IPS-20b (cell line): ENCODE results near the gene SDS.

Source experiments
- H3K27ac ChIP-seq: one replicate; pipeline ENCODE4 v1.5.1; 2013; ENCODE audit warnings: low read length
- H3K27me3 ChIP-seq: 2 replicates; pipeline ENCODE4 v1.6.1; 2013; ENCODE audit warnings: mild to moderate bottlenecking, low read length, inconsistent platforms; ENCODE audit not compliant: insufficient read depth
- H3K36me3 ChIP-seq: 2 replicates; pipeline ENCODE4 v1.6.1; 2013; ENCODE audit warnings: low read depth, mild to moderate bottlenecking, inconsistent platforms, low read length, moderate library complexity; ENCODE audit not compliant: insufficient read depth
- H3K4me1 ChIP-seq: 2 replicates; pipeline ENCODE4 v1.6.1; 2013; ENCODE audit warnings: mild to moderate bottlenecking, control low read depth, inconsistent platforms, low read length, moderate library complexity; ENCODE audit not compliant: insufficient read depth
- H3K4me3 ChIP-seq: 2 replicates; pipeline ENCODE4 v1.5.1; 2013; ENCODE audit warnings: mild to moderate bottlenecking, low read length, inconsistent platforms
- H3K9ac ChIP-seq: 2 replicates; pipeline ENCODE4 v1.6.1; 2013; ENCODE audit warnings: low read depth, mild to moderate bottlenecking, inconsistent platforms, low read length, moderate library complexity
- H3K9me3 ChIP-seq: 2 replicates; pipeline ENCODE4 v1.6.1; 2013; ENCODE audit warnings: mild to moderate bottlenecking, low read depth, low read length, inconsistent platforms; ENCODE audit not compliant: insufficient read depth

Gene SDS

DNA sequence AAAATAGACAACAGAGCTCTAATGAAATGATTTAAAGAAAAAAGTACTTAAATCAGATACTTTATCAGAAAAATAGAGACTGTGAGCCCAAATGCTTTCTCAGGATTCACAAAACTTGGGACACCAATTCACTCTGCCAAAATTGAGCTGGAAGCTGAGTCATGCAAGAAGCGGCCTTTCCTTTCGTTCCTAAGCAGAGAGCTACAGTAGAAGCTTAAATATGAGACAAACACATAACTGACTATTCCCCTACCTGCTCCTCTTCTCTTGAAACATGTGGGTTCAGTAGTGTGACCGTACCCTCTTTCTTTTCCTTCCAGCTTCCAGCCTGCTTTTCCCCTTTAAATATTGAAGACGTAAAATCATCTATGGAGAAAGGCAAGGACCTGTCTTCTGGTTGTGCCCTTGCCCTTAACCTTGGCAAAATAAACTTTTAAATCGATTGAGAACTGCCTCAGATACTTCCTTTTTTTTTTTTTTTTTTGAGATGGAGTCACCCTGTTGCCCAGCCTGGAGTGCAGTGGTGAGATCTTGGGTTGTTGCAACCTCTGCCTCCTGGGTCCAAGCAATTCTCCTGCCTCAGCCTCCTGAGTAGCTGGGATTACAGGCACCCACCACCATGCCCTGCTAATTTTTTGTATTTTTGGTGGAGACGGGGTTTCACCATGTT is 4.4 kb upstream of the SDS start:
- no peaks in the 10 kb centered on the region for H3K9me3 ChIP-seq
- H3K4me1 ChIP-seq, result peaks cover 8% of the 10 kb centered on the region; the same call in 1 of the 2 replicates
- no peaks in the 10 kb centered on the region for H3K27me3 ChIP-seq
- no peak overlapping the region for H3K27ac ChIP-seq
- H3K36me3 ChIP-seq, result no peaks in the 10 kb centered on the region
- no peak overlapping the region for H3K9ac ChIP-seq
- no peak overlapping the region for H3K4me3 ChIP-seq

- Histone ChIP-seq H3K4me1 (peaks cover 8% of the 10 kb centered on the region; the same call in 1 of the 2 replicates), H3K27ac (no peak overlapping the region), H3K27me3 (no peaks in the 10 kb centered on the region), H3K9me3 (no peaks in the 10 kb centered on the region), H3K4me3 (no peak overlapping the region), H3K9ac (no peak overlapping the region), H3K36me3 (no peaks in the 10 kb centered on the region)
These were observed 2.0 kb upstream of the SDS start for GRCh38 chr12:113405694-113406093.

DNA sequence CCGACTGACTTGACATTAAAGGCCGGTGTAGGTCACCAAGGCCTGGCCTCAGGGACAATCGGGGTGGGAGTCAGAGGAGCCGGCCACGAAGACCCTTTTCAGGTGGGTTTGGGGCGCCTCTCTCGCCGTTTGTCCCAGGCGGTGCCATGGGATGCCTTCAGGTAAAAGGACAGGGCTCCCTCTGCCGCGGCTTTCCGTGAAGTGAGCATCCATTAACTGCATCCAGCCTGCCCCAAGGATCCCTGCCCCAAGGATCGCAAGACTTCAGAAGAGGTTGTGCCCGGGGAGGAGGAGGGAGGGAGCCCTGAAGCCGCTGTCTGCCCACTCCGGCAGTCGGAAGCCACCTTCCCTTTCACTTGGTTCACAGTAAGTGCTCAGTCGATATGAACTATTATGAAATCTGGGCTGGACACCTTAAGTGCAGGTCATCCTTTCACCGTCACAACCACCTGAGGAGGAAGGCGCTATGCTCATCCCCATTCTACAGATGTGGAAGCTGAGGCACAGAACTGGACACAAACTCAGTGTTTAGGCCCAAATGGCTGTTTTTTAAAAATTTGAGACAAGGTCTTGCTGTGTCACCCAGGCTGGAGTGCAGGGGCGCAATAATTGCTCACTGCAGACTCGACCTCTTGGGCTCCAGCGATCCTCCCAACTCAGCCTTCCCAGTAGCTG is 964 bp downstream of the SDS start:
- Histone ChIP-seq H3K27ac (no peak overlapping the region), H3K27me3 (no peaks in the 10 kb centered on the region), H3K9ac (no peak overlapping the region), H3K4me1 (peaks cover 8% of the 10 kb centered on the region; the same call in 1 of the 2 replicates), H3K4me3 (no peak overlapping the region), H3K36me3 (no peaks in the 10 kb centered on the region), H3K9me3 (no peaks in the 10 kb centered on the region)

DNA sequence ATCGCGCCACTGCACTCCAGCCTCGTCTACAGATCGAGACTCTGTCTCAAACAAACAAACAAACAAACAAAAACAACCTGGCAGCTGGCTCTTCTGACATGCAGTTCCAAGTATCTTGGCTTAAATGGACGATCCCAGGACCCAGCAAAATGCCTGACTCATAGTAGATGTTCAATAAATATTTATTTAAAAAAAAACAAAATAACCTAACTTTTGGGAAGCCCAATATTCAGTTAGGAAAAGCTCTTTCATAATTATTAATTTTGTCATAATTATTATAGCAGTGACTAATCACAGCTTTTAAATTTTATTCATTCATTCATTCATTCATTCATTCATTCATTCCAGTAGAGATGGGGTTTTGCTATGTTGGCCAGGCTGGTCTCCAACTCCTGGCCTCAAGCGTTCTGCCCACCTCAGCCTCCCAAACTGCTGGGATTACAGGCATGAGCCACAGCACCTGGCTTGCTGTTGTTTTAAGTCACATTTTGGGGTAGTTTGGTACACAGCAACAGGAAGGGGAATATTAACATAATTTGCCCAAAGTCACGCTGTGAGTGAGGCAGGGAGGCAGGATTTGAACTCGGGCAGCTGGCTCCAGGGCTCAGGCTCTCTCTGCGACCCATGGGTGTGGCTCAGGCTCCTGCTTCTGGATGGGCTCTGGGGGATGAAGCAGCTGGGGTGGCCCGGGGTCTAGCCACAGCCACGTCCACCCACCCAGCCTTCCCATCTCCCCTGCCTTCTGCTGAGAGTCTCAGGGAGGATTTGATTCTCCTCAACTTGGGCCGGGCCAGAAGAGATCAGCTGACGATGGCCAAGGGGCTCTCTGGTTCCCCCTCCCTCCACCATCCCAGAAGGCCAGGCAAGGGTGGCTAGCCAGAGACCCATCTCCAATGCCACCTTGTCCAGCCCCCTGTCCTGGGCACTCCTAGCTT is 2.4 kb downstream of the SDS start:
- Histone ChIP-seq H3K27ac (no peak overlapping the region), H3K9me3 (no peaks in the 10 kb centered on the region), H3K36me3 (no peaks in the 10 kb centered on the region), H3K4me1 (peaks cover 8% of the 10 kb centered on the region; the same call in 1 of the 2 replicates), H3K4me3 (no peak overlapping the region), H3K9ac (no peak overlapping the region), H3K27me3 (no peaks in the 10 kb centered on the region)

GRCh38 chr12:113400362-113400761 is 3.3 kb downstream of the SDS start:
- H3K9ac ChIP-seq, result no peak overlapping the region
- no peaks in the 10 kb centered on the region for H3K9me3 ChIP-seq
- H3K4me1 ChIP-seq, result peaks cover 3% of the 10 kb centered on the region; the same call in 1 of the 2 replicates
- H3K4me3 ChIP-seq, result no peak overlapping the region
- no peaks in the 10 kb centered on the region for H3K36me3 ChIP-seq
- H3K27me3 ChIP-seq, result no peaks in the 10 kb centered on the region
- no peak overlapping the region for H3K27ac ChIP-seq

- H3K4me1 ChIP-seq, result no peaks in the 10 kb centered on the region
- no peak overlapping the region for H3K4me3 ChIP-seq
- H3K9me3 ChIP-seq, result no peaks in the 10 kb centered on the region
- H3K27me3 ChIP-seq, result no peaks in the 10 kb centered on the region
- no peak overlapping the region for H3K9ac ChIP-seq
- no peaks in the 10 kb centered on the region for H3K36me3 ChIP-seq
- no peak overlapping the region for H3K27ac ChIP-seq
These were observed 4.2 kb downstream of the SDS start for GRCh38 chr12:113399490-113399889.

DNA sequence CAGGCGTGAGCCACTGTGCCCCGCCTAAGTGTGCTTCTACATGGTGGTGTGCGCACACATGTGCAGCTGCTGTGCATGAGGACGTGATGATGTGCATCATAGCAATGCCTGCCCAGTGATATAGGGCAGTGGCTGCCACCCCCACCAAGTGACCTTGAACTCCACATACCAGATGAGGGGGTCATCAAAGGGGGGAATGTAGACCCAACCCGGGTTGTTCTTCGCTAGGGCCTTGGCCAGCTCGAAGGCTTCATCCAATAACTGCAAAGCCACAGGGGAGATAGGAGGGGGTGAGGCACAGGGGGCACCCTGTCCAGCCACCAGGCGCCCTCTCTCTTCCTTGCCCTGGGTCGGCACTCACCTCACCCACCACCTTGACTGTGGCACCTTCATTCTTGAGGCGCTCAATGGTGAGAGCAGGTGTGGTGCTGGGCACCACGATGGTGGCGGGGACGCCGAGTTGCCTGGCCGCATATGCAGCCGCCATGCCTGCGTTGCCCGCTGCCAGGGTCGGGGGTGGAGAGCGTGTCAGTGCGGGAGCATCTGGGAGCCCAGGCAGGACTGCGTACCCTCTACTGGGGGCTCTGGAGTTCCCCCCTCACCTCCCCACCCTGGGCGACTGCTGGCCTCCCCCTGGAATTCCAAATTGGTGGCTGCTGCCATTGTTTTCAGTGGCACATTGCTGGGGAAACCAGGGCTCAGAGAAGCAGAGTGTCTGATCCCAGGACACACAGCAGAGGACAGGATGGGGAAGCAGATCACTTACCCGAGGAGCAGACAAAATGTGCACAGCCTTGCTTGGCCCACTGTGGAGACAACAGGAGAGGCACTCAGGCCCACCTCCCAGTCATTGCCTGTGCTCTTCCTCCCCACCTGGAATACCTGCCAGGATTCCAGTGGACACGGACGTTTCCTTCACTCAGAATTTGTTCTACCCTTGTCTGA is 5.1 kb downstream of the SDS start:
- no peaks in the 10 kb centered on the region for H3K27me3 ChIP-seq

GRCh38 chr12:113397497-113398197 is 6.0 kb downstream of the SDS start:
- H3K4me3 ChIP-seq, result no peak overlapping the region
- H3K9me3 ChIP-seq, result no peaks in the 10 kb centered on the region
- H3K4me1 ChIP-seq, result no peaks in the 10 kb centered on the region
- no peaks in the 10 kb centered on the region for H3K27me3 ChIP-seq
- H3K9ac ChIP-seq, result no peak overlapping the region
- H3K27ac ChIP-seq, result no peak overlapping the region
- H3K36me3 ChIP-seq, result no peaks in the 10 kb centered on the region

More for the DNA sequence above, 5.1 kb downstream of the SDS start:
- no peaks in the 10 kb centered on the region for H3K36me3 ChIP-seq
- no peak overlapping the region for H3K9ac ChIP-seq
- H3K27ac ChIP-seq, result no peak overlapping the region
- no peaks in the 10 kb centered on the region for H3K4me1 ChIP-seq
- no peaks in the 10 kb centered on the region for H3K9me3 ChIP-seq
- no peak overlapping the region for H3K4me3 ChIP-seq

DNA sequence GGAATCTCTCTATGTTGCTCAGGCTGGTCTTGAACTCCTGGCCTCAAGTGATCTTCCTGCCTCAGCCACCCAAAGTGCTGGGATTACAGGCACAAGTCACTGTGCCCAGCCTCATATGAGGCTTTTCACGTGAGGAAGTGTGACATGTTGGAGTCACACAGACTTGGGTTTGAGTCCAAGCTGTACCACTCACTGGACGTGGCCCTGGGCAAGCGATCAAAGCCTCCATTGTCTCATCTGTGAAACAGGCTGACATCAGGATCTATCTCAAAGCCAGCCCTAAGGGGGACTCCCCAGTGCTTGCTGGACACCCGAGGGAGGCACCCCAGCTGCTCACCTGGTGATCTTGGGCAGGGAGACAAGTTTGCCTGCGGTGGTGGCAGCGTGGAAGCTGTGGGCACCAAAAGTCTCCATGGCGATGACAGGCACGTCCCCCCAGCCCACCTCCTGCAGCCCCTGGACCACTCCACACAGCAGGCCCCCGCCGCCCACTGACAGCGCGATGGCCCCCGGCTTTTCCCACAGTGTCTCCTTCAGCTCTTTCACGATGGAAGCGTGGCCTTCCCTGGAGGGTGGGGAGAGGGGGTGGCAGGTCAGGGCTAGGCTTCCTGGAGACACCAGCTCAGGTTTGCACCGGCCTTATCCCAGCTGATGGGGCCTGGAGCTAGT is 6.7 kb downstream of the SDS start:
- Histone ChIP-seq H3K36me3 (no peaks in the 10 kb centered on the region), H3K27ac (no peak overlapping the region), H3K27me3 (no peaks in the 10 kb centered on the region), H3K9ac (no peak overlapping the region), H3K9me3 (no peaks in the 10 kb centered on the region), H3K4me3 (no peak overlapping the region), H3K4me1 (no peaks in the 10 kb centered on the region)

GRCh38 chr12:113396200-113396599 is 7.5 kb downstream of the SDS start:
- no peaks in the 10 kb centered on the region for H3K9me3 ChIP-seq
- no peak overlapping the region for H3K9ac ChIP-seq
- H3K27me3 ChIP-seq, result no peaks in the 10 kb centered on the region
- no peaks in the 10 kb centered on the region for H3K4me1 ChIP-seq
- no peak overlapping the region for H3K27ac ChIP-seq
- H3K36me3 ChIP-seq, result no peaks in the 10 kb centered on the region
- no peak overlapping the region for H3K4me3 ChIP-seq
